ENCODE data around the gene CCDC92B. TPM values are rescaled to one million over a fixed set of nuclear protein-coding genes. Genes with fewer than 3 reads are reported as not detected.

CCDC92B gene
- total and polyA plus RNA-seq, 2 of the 13 experiments (the other 11 are each of a cell fraction or from before 2014, with no cell fraction given), result not detected

- TF ChIP-seq, protein P1, sequence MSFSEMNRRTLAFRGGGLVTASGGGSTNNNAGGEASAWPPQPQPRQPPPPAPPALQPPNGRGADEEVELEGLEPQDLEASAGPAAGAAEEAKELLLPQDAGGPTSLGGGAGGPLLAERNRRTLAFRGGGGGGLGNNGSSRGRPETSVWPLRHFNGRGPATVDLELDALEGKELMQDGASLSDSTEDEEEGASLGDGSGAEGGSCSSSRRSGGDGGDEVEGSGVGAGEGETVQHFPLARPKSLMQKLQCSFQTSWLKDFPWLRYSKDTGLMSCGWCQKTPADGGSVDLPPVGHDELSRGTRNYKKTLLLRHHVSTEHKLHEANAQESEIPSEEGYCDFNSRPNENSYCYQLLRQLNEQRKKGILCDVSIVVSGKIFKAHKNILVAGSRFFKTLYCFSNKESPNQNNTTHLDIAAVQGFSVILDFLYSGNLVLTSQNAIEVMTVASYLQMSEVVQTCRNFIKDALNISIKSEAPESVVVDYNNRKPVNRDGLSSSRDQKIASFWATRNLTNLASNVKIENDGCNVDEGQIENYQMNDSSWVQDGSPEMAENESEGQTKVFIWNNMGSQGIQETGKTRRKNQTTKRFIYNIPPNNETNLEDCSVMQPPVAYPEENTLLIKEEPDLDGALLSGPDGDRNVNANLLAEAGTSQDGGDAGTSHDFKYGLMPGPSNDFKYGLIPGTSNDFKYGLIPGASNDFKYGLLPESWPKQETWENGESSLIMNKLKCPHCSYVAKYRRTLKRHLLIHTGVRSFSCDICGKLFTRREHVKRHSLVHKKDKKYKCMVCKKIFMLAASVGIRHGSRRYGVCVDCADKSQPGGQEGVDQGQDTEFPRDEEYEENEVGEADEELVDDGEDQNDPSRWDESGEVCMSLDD (CRISPR knock-in tag; IDR thresholded peaks at IDR 0.05; ENCODE audit: borderline replicate concordance), result peak; percentile 93
- peak; percentile 99 for TF ChIP-seq ATF7-NPFF (CRISPR knock-in tag; IDR thresholded peaks at IDR 0.05; ENCODE audit: low read depth)
- TF ChIP-seq ZNF235 (CRISPR knock-in tag; IDR thresholded peaks at IDR 0.05; ENCODE audit: borderline replicate concordance), result peak; percentile 97
- TF ChIP-seq RFXAP (CRISPR knock-in tag; IDR thresholded peaks at IDR 0.05; ENCODE audit: borderline replicate concordance), result peak; percentile 95
- TF ChIP-seq U2AF2 (IDR thresholded peaks at IDR 0.05; ENCODE audit: low read depth, low read length), result no peak
- 0 out of 2 replicates have a peak, but pooled peaks have one; percentile 22 for TF ChIP-seq HNRNPL (IDR thresholded peaks at IDR 0.05; ENCODE audit: low read depth, low read length)
- peak; percentile 69 for TF ChIP-seq ZMYM4 (CRISPR knock-in tag; IDR thresholded peaks at IDR 0.05)
- no peak for TF ChIP-seq KDM6A (CRISPR knock-in tag; IDR thresholded peaks at IDR 0.05; ENCODE audit: low read depth)
- 0 out of 2 replicates have a peak, but pooled peaks have one; percentile 7 for TF ChIP-seq CEBPG (CRISPR knock-in tag; IDR thresholded peaks at IDR 0.05)
- TF ChIP-seq ATF7 (IDR thresholded peaks at IDR 0.05), result no peak
- no peak for TF ChIP-seq ATF7 (CRISPR knock-in tag; IDR thresholded peaks at IDR 0.05)
- TF ChIP-seq FOXK2 (IDR thresholded peaks at IDR 0.05), result no peak
- TF ChIP-seq NR2C2 (CRISPR knock-in tag; IDR thresholded peaks at IDR 0.05; ENCODE audit: borderline replicate concordance), result 0 out of 2 replicates have a peak, but pooled peaks have one; percentile 27
- TF ChIP-seq THAP9 (CRISPR knock-in tag; IDR thresholded peaks at IDR 0.05; ENCODE audit: borderline replicate concordance), result peak; percentile 50; the same call in 1 of the 2 replicates
- peak; percentile 90 for TF ChIP-seq ZNF205 (CRISPR knock-in tag; IDR thresholded peaks at IDR 0.05)
- TF ChIP-seq POLR2G (IDR thresholded peaks at IDR 0.05; ENCODE audit: low read depth, low read length), result no peak
- TF ChIP-seq NR1H2 (CRISPR knock-in tag; IDR thresholded peaks at IDR 0.05; ENCODE audit: borderline replicate concordance, low read depth), result peak; percentile 91
- TF ChIP-seq ZNF761 (CRISPR knock-in tag; conservative IDR thresholded peaks at IDR 0.05), result peak; percentile 90
- TF ChIP-seq FIP1L1 (IDR thresholded peaks at IDR 0.05; ENCODE audit: borderline replicate concordance, insufficient read depth, low read depth, low read length), result no peak
- peak; percentile 42 for TF ChIP-seq STAG1 (CRISPR knock-in tag; IDR thresholded peaks at IDR 0.05)
- peak; percentile 89; the same call in 1 of the 2 replicates for TF ChIP-seq ARID2 (CRISPR knock-in tag; IDR thresholded peaks at IDR 0.05; ENCODE audit: borderline replicate concordance)
- TF ChIP-seq, protein P2, sequence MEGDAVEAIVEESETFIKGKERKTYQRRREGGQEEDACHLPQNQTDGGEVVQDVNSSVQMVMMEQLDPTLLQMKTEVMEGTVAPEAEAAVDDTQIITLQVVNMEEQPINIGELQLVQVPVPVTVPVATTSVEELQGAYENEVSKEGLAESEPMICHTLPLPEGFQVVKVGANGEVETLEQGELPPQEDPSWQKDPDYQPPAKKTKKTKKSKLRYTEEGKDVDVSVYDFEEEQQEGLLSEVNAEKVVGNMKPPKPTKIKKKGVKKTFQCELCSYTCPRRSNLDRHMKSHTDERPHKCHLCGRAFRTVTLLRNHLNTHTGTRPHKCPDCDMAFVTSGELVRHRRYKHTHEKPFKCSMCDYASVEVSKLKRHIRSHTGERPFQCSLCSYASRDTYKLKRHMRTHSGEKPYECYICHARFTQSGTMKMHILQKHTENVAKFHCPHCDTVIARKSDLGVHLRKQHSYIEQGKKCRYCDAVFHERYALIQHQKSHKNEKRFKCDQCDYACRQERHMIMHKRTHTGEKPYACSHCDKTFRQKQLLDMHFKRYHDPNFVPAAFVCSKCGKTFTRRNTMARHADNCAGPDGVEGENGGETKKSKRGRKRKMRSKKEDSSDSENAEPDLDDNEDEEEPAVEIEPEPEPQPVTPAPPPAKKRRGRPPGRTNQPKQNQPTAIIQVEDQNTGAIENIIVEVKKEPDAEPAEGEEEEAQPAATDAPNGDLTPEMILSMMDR (CRISPR knock-in tag; IDR thresholded peaks at IDR 0.05), result peak; percentile 22; the same call in 1 of the 2 replicates
- TF ChIP-seq MED13 (CRISPR knock-in tag; IDR thresholded peaks at IDR 0.05), result peak; percentile 96
- no peak for TF ChIP-seq SMAD1 (CRISPR knock-in tag; IDR thresholded peaks at IDR 0.05; ENCODE audit: borderline replicate concordance, low read depth)
- TF ChIP-seq ZNF776 (CRISPR knock-in tag; IDR thresholded peaks at IDR 0.05), result peak; percentile 96
These were observed 331 bp upstream of the CCDC92B start (continued) for GRCh38 chr17:2749784-2750181.
